SJCRH30 (cell line): ENCODE results near the gene SH3D19. TPM values are rescaled to one million over a fixed set of nuclear protein-coding genes. Genes with fewer than 3 reads are reported as not detected.

Experiments used
- DNase-seq, 2 experiments: peaks; one replicate each; pipeline ENCODE4 v3.0.0-alpha.2; 2015 to 2020
- H3K27ac ChIP-seq: fragments of 250-450 bp; sonication (Bioruptor Pico); 2 replicates; pipeline ENCODE4 v1.5.1; 2020; ENCODE audit warnings: mild to moderate bottlenecking, moderate library complexity
- H3K27me3 ChIP-seq: fragments of 250-450 bp; sonication (Bioruptor Pico); 2 replicates; pipeline ENCODE4 v1.5.1; 2020; ENCODE audit warnings: mild to moderate bottlenecking, moderate library complexity
- H3K36me3 ChIP-seq: fragments of 250-450 bp; sonication (Bioruptor Pico); 2 replicates; pipeline ENCODE4 v1.5.1; 2020; ENCODE audit warnings: mild to moderate bottlenecking, moderate library complexity
- H3K4me1 ChIP-seq: fragments of 250-450 bp; sonication (Bioruptor Pico); 2 replicates; pipeline ENCODE4 v1.5.1; 2020; ENCODE audit warnings: mild to moderate bottlenecking, moderate library complexity
- H3K4me3 ChIP-seq: fragments of 250-450 bp; sonication (Bioruptor Pico); 2 replicates; pipeline ENCODE4 v1.5.1; 2020; ENCODE audit warnings: mild to moderate bottlenecking, moderate library complexity
- H3K9me3 ChIP-seq: fragments of 250-450 bp; sonication (Bioruptor Pico); replicated peaks from 2 replicates; pipeline ENCODE4 v1.5.1; 2020; ENCODE audit warnings: mild to moderate bottlenecking, moderate library complexity
- total RNA-seq: library from RNA; depleted of rRNA; stranded (reverse); fragments of >200 nt; shearing (Covaris generic); gene quantifications from 2 replicates; pipeline ENCODE4 v1.2.3, GENCODE V29; 2014; rRNA removed

The SH3D19 gene
- 3.8 and 4.7 TPM in 2 replicates for total RNA-seq

- Histone ChIP-seq H3K27me3 (no peaks in the 10 kb centered on the region), H3K9me3 (no peaks in the 10 kb centered on the region), H3K4me3 (peak within 1 kb of the TSS; percentile 61), H3K27ac (peak within 1 kb of the TSS; percentile 26; the same call in 1 of the 2 replicates), H3K36me3 (no peaks in the 10 kb centered on the region), H3K4me1 (peaks cover 18% of the 10 kb centered on the region)
- peak; percentile 29 to 46 for DNase-seq
These were observed at the start of gene SH3D19 for GRCh38 chr4:151325111-151325948. TSS of gene SH3D19 (minus strand) at chr4:151325605. CDS start at chr4:151325352, 253 bp downstream.

DNA sequence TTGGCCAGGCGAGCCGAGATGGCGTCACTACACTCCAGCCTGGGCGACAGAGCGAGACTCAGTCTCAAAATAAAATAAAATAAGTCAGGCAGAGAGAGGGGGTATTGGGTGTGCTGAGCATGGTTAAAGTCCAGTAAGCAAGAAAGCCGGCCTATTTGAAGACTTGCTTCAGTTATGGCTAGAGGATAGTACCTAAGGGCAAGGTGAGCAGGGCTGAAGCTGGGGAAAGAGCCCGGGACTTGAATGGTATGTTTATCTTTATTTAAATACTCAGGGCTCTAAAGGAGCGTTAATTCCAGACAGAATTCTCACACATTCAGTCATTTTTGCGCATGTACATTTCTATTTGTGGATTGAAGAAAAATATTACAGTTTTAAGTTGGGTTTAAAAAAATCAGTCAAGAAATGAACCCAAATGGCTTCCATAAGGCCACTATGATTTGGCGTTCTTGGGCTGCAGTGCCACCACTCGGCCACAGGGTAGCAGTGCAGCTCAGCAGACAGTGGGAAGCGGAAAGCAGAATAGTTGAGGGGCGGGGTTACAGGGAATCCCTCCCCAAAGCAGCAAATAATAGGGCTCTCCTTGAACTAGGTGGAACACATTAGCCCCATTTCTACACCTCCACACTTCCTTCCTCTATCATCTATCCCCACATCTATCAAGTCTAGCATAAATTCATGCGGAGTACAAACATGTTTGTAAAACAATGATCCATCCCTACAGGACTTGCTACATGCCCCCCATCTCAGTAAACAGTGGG lies 37.2 kb upstream of the SH3D19 start:
- Histone ChIP-seq H3K4me1 (no peaks in the 10 kb centered on the region), H3K4me3 (peak overlapping the region; percentile 14; the same call in 1 of the 2 replicates), H3K27me3 (no peaks in the 10 kb centered on the region), H3K9me3 (no peaks in the 10 kb centered on the region), H3K36me3 (no peaks in the 10 kb centered on the region), H3K27ac (no peak overlapping the region)
- peak; percentile 73 to 88 for DNase-seq

DNA sequence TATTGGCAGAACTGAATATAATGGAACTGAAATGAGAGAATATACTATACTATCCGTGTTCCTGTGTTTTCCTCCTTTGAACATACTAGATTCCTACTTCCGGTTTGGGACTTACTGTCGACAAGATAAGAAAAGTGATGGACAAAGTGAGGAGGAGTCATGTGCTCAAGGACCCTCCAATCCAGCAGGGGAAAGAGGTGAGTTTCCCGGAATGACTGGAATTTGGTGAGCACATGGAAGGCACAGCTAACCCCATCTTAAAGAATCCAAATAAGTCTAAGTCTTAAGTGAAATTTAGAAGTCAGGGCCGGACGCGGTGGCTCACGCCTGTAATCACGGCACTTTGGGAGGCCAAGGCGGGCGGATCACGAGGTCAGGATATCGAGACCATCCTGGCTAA lies 36.6 kb upstream of the SH3D19 start:
- Histone ChIP-seq H3K27ac (no peak overlapping the region), H3K36me3 (no peaks in the 10 kb centered on the region), H3K4me3 (no peak overlapping the region), H3K27me3 (no peaks in the 10 kb centered on the region), H3K4me1 (no peaks in the 10 kb centered on the region), H3K9me3 (no peaks in the 10 kb centered on the region)
- DNase-seq: no peak

- no peaks in the 10 kb centered on the region for H3K4me1 ChIP-seq
- no peak overlapping the region for H3K4me3 ChIP-seq
- H3K36me3 ChIP-seq: no peaks in the 10 kb centered on the region
- no peak overlapping the region for H3K27ac ChIP-seq
- no peak for DNase-seq
- no peaks in the 10 kb centered on the region for H3K27me3 ChIP-seq
- H3K9me3 ChIP-seq: no peaks in the 10 kb centered on the region
These were observed 35.7 kb upstream of the SH3D19 start for GRCh38 chr4:151361126-151361525.

DNA sequence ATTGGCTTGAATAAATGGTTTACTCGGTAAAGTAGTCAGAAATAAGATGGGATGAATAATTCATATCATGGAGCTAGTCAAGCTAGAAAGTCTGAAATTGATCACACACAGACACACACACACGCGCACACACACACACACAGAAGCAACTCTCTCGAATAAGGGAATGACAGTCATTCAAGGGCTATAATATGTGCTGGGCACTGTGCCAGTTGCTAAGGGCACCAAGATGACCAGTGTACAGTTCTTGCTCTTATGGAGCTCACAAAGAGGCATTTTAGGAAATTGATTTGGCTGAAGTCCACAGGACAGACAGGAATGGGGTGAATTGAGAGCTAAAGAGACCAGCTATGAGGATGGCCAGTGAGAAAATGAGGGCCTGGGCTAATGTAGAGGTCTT lies 34.2 kb upstream of the SH3D19 start:
- DNase-seq: no peak
- no peaks in the 10 kb centered on the region for H3K36me3 ChIP-seq

DNA sequence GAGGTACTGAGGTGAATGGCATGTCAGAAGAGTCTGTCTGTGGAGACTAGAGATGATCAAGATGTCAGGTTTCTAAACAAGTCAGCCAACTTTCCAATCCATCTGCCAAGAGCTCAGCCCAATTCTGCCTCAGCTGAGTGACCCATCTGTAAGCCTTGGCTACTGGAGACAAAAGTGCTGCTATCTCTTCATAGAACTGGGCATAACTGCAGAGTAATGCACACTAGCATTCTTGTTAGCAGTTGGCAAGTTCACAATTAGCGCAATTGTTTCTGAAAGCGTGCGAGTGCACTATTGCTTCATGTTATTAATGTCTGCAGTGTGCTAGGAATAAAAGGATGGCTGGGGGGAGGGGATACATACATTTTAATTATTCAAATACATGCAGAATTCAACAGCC lies 32.9 kb upstream of the SH3D19 start:
- H3K4me1 ChIP-seq: no peaks in the 10 kb centered on the region
- no peak for DNase-seq
- no peaks in the 10 kb centered on the region for H3K9me3 ChIP-seq
- H3K27me3 ChIP-seq: no peaks in the 10 kb centered on the region
- H3K4me3 ChIP-seq: no peak overlapping the region
- H3K27ac ChIP-seq: no peak overlapping the region
- no peaks in the 10 kb centered on the region for H3K36me3 ChIP-seq

More for the DNA sequence above, 34.2 kb upstream of the SH3D19 start:
- no peaks in the 10 kb centered on the region for H3K9me3 ChIP-seq
- no peak overlapping the region for H3K4me3 ChIP-seq
- no peaks in the 10 kb centered on the region for H3K4me1 ChIP-seq
- H3K27me3 ChIP-seq: no peaks in the 10 kb centered on the region
- no peak overlapping the region for H3K27ac ChIP-seq

- DNase-seq: no peak
- Histone ChIP-seq H3K27me3 (no peaks in the 10 kb centered on the region), H3K27ac (no peak overlapping the region), H3K36me3 (no peaks in the 10 kb centered on the region), H3K4me1 (no peaks in the 10 kb centered on the region), H3K9me3 (no peaks in the 10 kb centered on the region), H3K4me3 (no peak overlapping the region)
These were observed 31.1 kb upstream of the SH3D19 start for GRCh38 chr4:151356510-151356909.

DNA sequence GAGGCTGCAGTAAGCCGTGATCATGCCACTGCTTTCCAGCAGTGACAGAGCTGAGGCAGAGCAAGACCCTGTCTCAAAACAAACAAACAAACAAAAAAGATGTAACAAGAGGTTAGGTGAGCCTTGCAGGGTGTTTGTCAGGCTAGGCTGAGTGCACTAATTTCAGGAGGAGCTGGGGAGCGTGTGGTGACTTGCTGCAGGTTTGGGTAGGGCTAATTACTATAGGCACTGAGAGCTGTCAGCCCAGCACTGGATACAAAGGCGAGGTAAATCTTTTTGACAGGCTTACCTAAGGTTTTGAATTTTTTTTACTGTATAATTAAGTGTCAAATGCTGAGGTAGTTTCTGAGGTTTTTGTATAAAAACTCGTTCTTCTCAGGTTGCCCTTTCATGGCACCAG lies 29.8 kb upstream of the SH3D19 start:
- H3K36me3 ChIP-seq: no peaks in the 10 kb centered on the region
- H3K27me3 ChIP-seq: no peaks in the 10 kb centered on the region
- no peak overlapping the region for H3K4me3 ChIP-seq
- H3K27ac ChIP-seq: no peak overlapping the region
- no peaks in the 10 kb centered on the region for H3K4me1 ChIP-seq
- H3K9me3 ChIP-seq: no peaks in the 10 kb centered on the region
- no peak for DNase-seq

DNA sequence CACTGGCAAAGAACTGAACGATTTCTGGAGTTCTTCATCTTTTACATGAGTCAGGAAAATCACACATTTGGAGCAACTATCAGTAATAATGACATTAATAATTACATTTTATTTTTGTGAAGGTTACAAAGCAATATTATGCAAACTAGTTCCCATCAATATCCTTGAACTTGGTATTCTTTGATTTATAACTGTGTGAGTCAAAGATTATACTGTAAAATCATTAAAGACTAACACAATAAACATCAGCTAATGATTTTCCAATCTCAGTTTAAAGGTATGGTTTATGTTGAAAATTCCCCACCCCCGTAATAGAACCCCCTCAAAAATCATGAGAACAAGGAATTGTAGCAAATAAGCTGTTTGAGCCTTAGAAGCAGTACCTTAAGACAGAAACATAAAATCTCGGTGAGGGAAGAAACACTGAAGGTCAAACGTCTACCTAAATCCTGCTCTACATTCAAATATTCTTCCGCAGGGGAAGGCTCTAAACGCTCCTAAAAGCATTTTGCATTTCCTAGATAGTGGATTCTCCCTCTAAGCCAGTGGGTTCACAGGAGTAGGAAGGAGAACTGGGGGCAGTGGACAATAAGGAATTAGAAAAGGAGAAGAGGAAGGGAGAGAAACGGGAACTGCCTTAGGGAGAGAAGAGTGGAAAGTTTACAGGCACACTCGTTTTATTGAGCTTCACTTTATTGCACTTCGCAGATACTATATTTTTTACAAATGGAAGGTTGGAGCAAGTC lies 22.3 kb upstream of the SH3D19 start:
- no peaks in the 10 kb centered on the region for H3K4me1 ChIP-seq
- no peaks in the 10 kb centered on the region for H3K9me3 ChIP-seq
- DNase-seq: no peak
- no peaks in the 10 kb centered on the region for H3K27me3 ChIP-seq
- H3K36me3 ChIP-seq: no peaks in the 10 kb centered on the region
- H3K4me3 ChIP-seq: no peak overlapping the region
- H3K27ac ChIP-seq: no peak overlapping the region

DNA sequence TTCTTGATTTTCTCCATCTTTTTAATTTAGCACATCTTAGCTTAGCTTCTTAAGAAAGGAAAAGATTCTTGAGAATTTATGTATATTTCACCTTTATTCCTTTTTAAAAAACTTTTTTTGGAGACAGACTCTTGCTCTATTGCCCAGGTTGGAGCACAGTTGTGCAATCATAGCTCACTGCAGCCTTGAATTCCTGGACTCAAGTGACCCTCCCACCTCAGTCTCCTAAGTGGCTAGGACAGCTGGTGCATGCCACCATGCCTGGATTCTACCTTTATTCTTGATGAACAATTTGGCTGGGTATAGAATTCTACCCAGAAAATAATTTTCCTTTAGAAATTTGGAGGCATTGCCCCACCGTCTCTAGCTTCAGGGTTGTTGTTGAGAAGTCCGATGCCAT lies 19.5 kb upstream of the SH3D19 start:
- Histone ChIP-seq H3K36me3 (no peaks in the 10 kb centered on the region), H3K9me3 (no peaks in the 10 kb centered on the region), H3K4me3 (no peak overlapping the region), H3K4me1 (no peaks in the 10 kb centered on the region), H3K27ac (no peak overlapping the region), H3K27me3 (no peaks in the 10 kb centered on the region)
- no peak for DNase-seq

DNA sequence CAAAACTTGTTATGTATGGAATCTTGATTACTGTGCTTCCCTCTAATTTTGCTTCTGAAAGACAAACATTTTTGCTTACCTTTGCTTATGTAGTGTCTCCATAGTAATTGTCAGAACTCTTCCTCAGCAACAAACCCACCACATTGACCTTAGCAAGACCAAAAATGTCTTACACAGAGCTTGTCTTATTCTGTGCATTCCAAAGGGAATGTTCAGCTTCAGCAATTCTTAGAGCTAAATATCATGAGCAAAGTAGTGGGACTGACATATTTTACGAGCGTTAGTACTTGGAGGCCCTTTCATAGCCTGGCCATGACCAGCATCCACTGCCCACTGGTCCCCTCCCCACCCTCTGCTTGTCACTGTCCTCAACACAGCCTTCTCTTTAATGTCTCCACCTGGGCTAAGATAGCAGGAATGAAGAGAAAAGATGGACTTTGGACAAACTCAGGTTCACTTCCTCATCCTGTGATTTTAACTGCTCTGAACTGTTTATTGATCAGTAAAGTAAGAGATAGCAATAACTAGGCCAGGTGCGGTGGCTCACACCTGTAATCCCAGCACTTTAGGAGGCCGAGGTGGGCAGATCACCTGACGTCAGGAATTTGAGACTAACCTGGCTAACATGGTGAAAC lies 15.5 kb upstream of the SH3D19 start:
- Histone ChIP-seq H3K36me3 (no peaks in the 10 kb centered on the region), H3K4me1 (no peaks in the 10 kb centered on the region), H3K9me3 (no peaks in the 10 kb centered on the region), H3K27me3 (no peaks in the 10 kb centered on the region), H3K4me3 (no peak overlapping the region), H3K27ac (no peak overlapping the region)
- DNase-seq: no peak

DNA sequence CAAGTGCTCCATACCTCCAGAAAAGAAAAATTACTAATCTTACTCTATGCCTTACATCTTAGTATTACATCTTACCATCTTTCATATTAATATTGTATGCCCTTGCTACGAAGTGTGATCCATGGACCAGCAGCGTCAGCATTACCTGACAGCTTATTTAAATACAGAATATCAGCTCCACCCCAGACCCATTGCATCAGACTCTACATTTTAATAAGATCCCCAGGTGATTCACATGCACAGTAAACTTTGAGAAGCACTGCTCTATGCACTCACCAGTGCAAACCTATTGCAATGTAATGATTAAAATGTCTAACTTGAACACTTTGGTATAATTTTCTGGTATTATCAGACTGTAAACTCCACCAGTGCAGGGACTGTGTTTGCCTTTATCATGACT lies 14.1 kb upstream of the SH3D19 start:
- Histone ChIP-seq H3K27ac (no peak overlapping the region), H3K36me3 (no peaks in the 10 kb centered on the region), H3K9me3 (no peaks in the 10 kb centered on the region), H3K4me1 (no peaks in the 10 kb centered on the region), H3K4me3 (no peak overlapping the region), H3K27me3 (no peaks in the 10 kb centered on the region)
- DNase-seq: no peak

GRCh38 chr4:151331276-151332042 lies 6.1 kb upstream of the SH3D19 start:
- no peak overlapping the region for H3K27ac ChIP-seq
- DNase-seq: no peak
- no peaks in the 10 kb centered on the region for H3K4me1 ChIP-seq
- no peak overlapping the region for H3K4me3 ChIP-seq
- no peaks in the 10 kb centered on the region for H3K9me3 ChIP-seq
- H3K27me3 ChIP-seq: no peaks in the 10 kb centered on the region
- no peaks in the 10 kb centered on the region for H3K36me3 ChIP-seq
